Activated naive CD4-positive, alpha-beta T cell (primary cell): ENCODE results near the gene RTEL1.
A peak's percentile ranks its signal among the peaks of the same experiment; 100 is the strongest.

Experiments used
- DNase-seq, 4 experiments: peaks; one replicate each; lab custom pipeline; 2025; lab: John Stamatoyannopoulos, UW

The RTEL1 gene

GRCh38 chr20:63688228-63689045 lies 30.3 kb downstream of the RTEL1 start:
- no peak for DNase-seq

GRCh38 chr20:63689046-63690002 lies 31.2 kb downstream of the RTEL1 start:
- DNase-seq = no peak

GRCh38 chr20:63690003-63690897 lies 32.1 kb downstream of the RTEL1 start:
- DNase-seq = no peak

- DNase-seq = no peak
Observed at GRCh38 chr20:63690898-63691710, 33.0 kb downstream of the RTEL1 start.

- DNase-seq = no peak
Observed at GRCh38 chr20:63691711-63692435, 33.8 kb downstream of the RTEL1 start.

- DNase-seq = no peak
Observed at GRCh38 chr20:63692436-63693082, 34.4 kb downstream of the RTEL1 start.

GRCh38 chr20:63693083-63693732 lies 35.1 kb downstream of the RTEL1 start:
- no peak for DNase-seq

- DNase-seq = no peak
Observed at GRCh38 chr20:63693733-63694583, 35.8 kb downstream of the RTEL1 start.

GRCh38 chr20:63694584-63695423 lies 36.7 kb downstream of the RTEL1 start:
- DNase-seq = no peak

GRCh38 chr20:63695424-63696305 lies 37.6 kb downstream of the RTEL1 start:
- no peak for DNase-seq

- peak in 2 of 4 experiments; percentile 19 to 28 for DNase-seq
Observed at GRCh38 chr20:63696306-63696627, 38.2 kb downstream of the RTEL1 start.

GRCh38 chr20:63696628-63697356 lies 38.7 kb downstream of the RTEL1 start, which contains the start of gene TNFRSF6B:
TSS of gene TNFRSF6B (plus strand) at chr20:63696652. CDS start at chr20:63696768, 116 bp downstream.
- DNase-seq = peak in 1 of 4 experiments; percentile 20

GRCh38 chr20:63697357-63697867 lies 39.3 kb downstream of the RTEL1 start:
- DNase-seq = no peak

- DNase-seq = no peak
Observed at GRCh38 chr20:63697868-63698545, 39.9 kb downstream of the RTEL1 start.
